ENCODE data around the gene GBX1.

GRCh38 chr7:151123822-151124464, 43.6 kb downstream of the GBX1 start:
- TF ChIP-seq, protein P1, sequence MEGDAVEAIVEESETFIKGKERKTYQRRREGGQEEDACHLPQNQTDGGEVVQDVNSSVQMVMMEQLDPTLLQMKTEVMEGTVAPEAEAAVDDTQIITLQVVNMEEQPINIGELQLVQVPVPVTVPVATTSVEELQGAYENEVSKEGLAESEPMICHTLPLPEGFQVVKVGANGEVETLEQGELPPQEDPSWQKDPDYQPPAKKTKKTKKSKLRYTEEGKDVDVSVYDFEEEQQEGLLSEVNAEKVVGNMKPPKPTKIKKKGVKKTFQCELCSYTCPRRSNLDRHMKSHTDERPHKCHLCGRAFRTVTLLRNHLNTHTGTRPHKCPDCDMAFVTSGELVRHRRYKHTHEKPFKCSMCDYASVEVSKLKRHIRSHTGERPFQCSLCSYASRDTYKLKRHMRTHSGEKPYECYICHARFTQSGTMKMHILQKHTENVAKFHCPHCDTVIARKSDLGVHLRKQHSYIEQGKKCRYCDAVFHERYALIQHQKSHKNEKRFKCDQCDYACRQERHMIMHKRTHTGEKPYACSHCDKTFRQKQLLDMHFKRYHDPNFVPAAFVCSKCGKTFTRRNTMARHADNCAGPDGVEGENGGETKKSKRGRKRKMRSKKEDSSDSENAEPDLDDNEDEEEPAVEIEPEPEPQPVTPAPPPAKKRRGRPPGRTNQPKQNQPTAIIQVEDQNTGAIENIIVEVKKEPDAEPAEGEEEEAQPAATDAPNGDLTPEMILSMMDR (conservative IDR thresholded peaks at IDR 0.05): peak; percentile 100
- TF ChIP-seq ZFX (IDR thresholded peaks at IDR 0.05): no peak
